Activated CD4-positive, alpha-beta T cell treated with anti-CD3 and anti-CD28 coated beads, Interleukin-2, amount 50 U/mL, for 4 hours (primary cell): ENCODE data around the gene ISOC2.
A peak's percentile ranks its signal among the peaks of the same experiment; 100 is the strongest.
"Not testable (repeated sequence)": the region's sequence is repeated elsewhere in the genome, so short reads cannot be mapped to it uniquely, and the experiment has no call there.

Experiments
- DNase-seq, 2 experiments: peaks; one replicate each; pipeline ENCODE4 v3.0.0-alpha.2; 2020

ISOC2 gene

DNA sequence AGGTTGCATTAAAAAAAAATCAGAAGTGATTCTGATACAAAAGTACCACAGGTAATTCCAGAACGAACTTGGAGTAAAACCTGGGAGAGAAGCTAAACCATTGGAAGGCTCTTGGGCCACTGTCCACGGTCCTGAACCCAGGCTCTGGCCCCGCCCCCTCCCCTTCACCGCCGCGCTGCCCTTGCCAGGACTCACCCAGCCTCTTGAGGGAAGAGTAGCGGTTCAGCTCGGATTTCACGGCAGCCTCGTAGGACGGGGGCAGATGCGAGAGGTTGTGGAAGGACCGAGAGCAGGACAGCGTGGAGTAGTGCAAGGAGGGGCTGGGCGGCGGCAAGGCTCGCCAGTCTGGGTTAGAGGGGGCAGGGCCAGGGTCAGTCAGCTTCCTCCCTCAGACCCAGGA lies 24.0 kb downstream of the ISOC2 start:
- DNase-seq: no peak

DNA sequence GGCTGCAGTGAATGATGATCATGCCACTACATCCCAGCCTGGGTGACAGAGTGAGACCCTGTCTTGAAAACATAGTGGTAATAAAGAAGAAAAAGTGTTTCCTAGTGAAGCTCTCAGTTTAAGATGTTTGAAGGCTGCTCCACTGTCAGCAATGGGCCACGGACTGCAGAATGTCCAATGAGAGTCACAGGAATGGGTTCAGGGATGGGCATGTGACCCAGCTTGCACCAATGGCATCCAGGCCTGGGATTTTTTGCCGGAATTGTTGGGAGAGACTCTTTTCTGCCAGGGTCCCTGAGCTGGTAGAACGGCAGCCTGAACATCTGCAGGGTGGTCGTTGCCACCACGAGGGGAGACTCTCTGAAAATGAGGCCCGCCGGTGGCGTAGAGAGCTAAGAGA lies 24.6 kb downstream of the ISOC2 start:
- no peak for DNase-seq

DNA sequence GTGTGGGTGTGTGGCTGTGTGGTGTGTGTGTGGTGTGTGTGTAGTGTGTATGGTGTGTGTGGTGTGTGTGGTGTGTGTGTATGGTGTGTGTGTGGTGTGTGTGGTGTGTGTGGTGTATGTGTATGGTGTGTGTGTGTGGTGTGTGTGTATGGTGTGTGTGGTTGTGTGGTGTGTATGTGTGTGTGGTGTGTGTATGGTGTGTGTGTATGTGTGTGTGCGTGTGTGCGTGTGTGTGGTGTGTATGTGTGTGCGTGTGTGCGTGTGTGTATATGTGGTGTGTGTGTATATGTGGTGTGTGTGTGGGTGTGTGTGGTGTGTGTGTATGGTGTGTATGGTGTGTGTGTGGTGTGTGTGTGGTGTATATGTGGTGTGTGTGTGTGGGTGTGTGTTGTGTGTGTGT lies 26.4 kb downstream of the ISOC2 start:
- no peak for DNase-seq

DNA sequence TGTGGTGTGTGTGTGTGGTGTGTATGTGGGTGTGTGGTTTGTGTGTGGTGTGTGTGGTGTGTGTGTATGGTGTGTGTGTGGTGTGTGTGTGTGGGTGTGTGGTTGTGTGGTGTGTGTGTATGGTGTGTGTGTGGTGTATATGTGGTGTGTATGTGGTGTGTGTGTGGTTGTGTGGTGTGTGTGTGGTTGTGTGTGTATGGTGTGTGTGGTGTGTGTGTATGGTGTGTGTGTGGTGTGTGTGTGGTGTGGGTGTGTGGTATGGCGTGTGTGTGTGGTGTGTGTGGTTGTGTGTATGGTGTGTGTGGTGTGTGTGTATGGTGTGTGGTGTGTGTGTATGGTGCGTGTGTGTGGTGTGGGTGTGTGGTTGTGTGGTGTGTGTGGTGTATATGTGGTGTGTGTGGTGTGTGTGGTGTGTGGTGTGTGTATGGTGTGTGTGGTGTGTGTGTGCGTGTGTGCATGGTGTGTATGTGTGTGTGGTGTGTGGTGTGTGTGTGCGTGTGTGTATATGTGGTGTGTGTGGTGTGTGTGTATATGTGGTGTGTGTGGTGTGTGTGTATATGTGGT lies 27.0 kb downstream of the ISOC2 start:
- no peak for DNase-seq

DNA sequence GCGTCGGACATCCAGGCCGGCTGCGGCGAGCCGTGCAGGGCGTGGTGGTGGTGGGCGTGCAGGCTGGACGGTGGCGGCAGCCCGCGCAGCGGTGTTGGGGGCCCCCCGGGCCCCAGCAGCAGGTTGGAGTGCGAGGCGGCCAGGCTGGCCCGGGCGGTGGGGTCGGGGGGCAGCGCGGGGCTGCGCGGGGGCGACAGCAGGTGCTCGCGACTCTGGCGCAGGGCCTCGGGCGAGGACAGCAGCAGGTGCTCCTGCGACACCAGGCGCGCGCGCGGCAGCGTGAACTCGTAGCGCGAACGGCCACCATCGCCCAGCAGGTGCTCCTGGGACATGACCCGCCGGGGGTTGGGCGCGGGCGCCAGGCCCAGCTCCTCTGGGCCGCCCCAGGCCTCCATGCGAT lies 28.1 kb downstream of the ISOC2 start:
- no peak for DNase-seq

DNA sequence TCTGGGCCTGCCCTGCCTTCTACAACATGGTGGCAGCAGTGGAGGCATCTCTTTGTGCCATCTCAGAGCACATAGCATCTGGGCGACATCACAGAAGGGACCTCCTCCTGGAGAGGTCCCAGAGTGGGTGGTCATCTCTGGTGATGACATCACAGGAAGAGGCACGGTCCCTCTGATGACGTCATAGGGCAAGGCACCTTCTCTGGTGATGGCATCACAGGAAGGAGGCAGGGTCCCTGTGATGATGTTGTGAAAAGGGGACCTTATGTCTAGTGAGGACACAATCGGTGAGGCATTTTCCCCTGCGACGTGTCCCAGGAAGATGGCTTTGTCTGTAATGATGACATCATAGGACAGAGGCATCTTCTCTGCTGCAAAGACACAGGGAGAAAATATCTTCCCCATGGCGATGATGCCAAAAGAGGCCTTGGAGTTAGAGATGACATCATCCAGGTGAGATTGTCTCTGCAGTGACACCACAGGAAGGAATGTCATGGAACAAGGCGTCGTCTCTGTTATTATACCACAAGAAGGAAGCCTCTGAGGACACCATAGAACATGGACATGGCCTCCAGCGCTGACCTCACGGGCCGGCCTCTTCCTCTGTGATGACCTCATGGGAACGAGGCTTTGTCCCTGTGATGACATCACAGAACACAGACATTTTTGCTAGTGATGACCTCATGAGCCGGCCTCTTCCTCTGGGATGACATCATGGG lies 29.0 kb downstream of the ISOC2 start:
- DNase-seq: no peak

DNA sequence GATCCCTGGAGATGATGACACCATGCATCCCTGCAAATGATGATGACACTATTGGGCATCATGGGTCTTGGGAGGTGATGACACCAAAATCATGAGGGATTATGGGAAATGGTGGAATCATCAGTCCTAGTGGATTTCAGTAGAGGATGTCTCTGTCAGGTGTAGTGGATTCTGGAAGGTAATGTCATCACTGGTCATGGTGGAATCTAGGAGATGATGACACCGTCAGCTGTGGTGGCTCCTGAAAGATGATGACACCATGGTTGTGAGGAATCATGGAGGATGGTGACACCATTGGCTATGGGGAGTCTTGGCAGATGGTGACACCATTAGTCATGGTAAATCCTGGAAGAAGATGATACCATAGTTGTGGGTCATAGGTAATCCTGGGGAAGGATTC lies 30.3 kb downstream of the ISOC2 start:
- DNase-seq: no peak

DNA sequence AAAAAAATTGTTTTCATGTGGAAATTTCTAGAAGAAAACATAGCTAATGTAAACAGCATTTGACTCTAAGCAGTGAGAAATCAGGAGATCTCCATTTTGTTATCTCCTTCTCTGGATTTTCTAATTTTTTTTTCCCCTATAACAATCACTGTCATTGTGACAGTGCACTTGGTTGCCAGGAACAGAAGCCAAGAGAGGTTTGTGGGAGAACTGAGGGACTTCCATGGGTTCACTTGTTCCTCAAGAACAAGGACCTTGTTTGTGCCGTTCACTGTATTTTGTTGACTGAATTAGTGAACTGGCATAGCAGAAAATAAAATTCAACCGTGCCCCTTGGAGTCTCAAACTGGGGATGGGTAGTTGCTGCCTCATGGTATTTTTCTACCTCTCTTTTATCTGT lies 35.4 kb downstream of the ISOC2 start:
- DNase-seq: no peak

DNA sequence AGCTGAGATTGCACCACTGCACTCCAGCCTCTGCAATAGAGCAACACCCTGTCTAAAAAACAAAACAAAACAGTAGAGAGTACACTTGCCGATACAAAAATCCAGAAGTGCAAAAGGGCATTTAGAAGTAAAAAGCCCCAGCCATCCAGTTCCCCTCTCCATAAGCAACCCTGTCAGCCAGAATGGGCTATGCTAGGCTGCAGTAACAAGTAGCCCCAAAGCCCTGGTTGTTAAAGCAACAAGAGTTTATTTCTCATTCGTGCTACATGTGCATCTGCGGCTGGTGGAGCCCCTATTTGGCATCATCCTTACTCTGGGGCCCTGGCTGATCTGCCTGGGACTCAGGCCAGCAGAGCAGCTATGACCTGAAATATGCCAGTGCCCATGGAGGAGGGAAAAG lies 36.9 kb downstream of the ISOC2 start:
- DNase-seq: no peak

DNA sequence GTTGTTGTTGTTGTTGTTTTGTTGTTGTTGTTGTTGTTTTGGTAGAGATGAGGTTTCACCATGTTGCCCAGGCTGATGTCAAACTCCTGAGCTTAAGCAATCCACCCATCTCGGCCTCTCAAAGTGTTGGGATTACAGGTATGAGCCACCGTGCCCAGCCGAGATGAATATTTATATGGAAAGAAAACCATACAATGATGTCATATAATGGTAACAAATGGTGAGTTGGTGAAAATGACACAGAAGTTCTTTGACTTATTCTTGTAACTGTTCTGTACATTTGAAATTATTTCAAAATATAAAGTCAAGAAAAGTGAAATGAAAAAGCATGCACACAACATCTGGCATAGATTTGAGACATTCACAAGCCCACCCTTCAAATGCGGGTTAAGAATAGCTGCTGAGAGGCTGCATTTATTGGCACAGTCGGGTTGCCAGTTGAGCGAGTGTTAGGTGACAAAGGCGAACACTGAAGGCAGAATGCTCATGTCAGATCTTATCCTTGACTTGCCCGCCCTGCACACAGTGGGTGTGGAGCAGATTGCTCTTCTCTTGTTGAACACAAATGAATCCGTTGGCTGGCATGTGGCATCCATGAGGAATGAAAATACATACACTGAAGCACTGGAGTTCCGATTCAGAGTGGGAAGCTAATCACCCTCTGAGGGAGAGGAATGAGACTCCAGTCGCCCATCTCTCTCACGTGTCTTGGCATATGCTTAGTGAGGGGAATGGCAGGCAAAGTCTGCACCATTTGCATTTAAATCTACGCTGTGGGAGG lies 38.0 kb downstream of the ISOC2 start:
- DNase-seq: no peak

DNA sequence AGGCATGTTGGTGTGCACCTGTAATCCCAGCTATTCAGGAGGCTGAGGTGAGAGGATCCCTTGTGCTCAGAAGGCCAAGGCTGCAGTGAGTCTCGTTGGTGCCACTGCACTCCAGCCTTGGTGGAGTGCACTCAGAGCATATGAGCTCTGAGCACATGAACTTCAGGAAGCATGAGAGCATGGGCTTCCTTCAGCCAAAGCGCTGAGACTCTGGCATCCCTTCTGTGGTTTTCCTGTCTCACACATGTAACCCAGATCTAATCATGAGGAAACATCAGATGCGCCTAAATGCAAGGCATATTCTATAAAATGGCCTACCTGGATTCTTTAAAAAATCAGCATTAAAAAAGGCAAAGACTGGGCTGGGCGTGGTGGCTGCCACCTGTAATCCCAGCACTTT lies 40.2 kb downstream of the ISOC2 start:
- peak in 1 of 2 experiments; percentile 11 for DNase-seq

DNA sequence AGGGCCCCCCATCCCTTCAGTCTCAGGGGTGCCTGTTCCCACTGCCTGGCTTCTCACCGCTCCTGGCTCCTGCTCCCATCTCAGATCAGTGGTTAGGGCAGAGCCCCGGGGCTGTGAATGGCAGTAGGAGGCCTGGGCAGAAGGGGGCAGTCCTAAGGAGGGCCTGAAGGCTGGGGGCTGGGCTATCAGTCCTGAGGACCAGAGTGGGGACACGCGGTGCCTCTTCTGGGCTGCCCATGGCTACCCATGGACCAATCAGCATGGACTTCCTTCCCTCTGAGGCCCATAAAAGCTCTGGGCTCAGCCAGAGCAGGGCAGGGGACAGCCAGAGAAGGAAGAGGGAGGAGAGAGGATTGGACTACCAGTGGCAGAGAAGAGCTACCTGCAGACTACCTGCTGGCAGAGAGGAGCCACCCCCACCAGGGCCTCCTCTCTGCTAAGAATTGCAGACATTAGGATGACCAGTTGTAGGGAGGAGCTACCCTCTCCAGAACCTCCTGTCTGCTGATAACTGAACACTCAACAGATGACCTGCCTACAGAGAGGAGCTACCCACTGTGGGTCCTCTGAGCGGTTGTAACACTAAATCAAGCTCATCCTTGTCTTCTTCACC lies 41.7 kb downstream of the ISOC2 start:
- DNase-seq: no peak

DNA sequence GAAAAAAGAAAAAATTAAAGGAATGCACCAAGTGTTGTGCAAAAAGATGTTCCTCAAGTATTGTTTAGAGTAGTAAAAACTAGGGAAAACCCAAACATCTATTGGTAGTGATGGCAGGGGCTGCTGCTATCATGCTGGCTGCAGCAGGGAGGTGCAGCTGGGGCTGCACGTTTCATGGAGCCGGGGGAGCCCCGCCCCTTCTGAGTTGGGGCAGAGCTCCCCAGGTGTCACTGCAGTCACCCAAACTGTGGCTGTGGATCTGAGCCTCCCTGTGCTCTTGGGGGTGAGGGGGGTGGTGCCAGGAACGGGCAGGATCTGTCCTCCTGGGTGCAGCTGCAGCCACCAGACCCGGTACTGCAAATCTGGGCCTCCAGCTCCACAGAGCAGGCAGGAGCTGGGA lies 42.3 kb downstream of the ISOC2 start:
- no peak for DNase-seq

DNA sequence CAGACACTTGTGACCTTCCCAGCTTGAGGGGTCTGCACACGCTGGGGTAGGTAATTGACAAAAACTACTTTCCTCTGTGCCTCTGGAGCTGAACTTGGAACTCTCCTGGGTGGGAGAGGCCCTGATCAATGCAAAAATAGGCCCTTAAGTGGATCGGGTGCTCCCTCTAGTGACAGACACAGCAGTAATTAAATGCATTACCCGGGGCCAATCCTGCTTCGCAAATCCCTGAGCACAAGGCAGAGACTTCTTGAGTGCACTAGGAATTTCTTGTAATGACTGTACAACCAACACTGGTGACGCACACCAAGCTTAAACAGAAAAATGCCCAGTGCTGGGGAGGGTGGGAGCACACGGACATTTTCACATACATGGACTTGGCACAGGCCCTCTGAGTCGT lies 43.3 kb downstream of the ISOC2 start:
- DNase-seq: peak; percentile 45 to 52

DNA sequence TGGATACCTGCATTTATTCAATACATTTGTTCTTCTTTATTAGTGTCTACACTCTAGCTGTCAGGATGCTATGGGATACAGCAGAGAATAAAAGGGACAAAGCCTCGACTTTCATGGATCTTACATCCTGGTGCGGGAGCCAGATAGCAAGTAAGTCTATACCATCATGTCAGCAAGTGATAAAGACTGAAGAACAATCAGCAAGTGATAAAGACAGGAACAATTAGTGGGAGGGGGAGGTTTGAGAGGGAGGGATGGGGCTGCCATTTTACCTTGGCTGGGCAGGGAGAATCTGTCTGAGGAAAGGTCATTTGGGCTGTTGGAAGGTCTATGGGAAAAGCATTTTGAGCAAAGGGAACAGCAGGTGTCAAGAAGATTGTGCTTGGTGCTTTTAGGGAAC lies 51.3 kb downstream of the ISOC2 start:
- DNase-seq: no peak

DNA sequence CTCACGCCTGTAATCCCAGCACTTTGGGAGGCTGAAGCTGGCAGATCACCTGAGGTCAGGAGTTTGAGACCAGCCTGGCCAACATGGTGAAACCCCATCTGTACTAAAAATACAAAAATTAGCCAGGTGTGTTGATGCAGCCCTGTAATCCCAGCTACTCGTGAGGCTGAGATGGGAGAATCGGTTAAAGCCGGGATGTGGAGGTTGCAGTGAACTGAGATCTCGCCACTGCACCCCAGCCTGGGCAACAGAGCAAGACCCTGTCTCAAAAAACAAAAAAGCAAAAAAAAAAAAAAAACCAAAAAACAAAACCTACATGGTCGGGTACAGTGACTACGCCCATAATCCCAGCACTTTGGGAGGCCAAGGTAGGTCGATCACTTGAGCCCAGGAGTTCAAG lies 52.3 kb downstream of the ISOC2 start:
- DNase-seq: not testable (repeated sequence)

DNA sequence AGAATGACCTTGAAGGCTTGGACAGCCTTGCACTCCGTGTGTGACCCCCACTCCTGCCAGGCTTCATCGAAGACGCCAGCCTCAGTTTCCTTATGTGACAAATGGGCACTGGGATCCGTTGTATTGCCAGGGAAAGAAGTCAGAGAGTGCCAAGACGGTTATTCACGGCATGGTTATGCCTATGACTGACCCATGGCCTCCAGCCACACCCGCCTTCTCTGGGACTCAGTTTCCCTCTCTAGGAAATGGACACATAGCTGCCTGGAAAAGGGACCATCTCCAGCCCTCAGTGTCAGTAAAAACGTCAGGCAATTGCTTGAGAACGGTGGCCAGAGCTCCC lies 52.9 kb downstream of the ISOC2 start:
- no peak for DNase-seq

DNA sequence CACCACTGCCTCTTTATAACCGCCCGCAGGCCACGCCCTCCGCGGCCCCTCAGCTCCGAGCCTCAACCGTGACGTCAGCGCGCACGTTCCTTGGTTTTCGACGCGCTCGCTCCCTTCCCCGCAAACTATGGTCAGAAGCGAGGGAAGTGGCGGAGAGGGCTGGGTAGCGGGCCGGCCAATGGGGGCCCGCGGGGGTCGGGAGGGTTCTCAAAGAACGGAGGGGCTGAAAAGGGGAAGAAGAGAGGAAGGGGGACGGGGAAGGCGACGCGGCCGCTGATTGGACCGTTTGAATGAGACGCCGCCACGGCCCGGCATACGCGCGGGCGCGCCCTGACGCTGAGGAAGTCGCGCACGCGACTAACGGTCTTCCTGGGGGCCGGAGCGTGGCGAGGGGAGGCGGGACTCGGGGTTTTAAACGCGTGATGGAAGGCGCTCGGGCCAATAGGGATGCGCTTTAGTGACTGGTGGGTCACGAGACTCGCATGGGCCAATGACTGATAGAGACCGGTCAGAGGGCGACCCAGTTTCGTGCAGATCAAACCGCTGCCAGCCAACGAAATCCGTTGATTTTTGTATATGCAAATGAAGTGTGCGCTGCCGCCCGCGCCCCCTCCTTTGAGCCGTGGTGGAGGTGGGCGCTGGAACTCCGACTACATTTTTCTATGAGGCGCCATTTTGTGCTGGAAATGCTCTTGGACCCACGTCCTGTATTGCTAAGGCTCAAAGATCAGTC lies 53.5 kb downstream of the ISOC2 start:
- peak; percentile 94 to 95 for DNase-seq

DNA sequence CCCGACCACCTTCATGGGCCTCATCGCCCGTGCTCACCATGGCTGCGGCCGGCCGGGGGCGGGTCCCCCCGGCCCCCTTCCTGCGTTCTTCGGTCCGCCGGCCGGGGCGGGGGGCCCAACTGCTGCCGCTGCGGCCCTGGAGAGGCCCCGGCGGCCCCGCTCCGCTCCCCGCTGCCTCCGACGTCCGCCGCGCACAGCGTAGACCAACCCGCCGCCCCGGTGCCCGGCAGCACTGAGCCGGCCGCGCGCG lies 54.0 kb downstream of the ISOC2 start, which contains the start of gene UBE2S:
Gene UBE2S (minus strand): TSS at position 239 of the 250 bp plus-strand sequence. CDS start 199 bp downstream, at position 40.
- DNase-seq: not testable (repeated sequence)

DNA sequence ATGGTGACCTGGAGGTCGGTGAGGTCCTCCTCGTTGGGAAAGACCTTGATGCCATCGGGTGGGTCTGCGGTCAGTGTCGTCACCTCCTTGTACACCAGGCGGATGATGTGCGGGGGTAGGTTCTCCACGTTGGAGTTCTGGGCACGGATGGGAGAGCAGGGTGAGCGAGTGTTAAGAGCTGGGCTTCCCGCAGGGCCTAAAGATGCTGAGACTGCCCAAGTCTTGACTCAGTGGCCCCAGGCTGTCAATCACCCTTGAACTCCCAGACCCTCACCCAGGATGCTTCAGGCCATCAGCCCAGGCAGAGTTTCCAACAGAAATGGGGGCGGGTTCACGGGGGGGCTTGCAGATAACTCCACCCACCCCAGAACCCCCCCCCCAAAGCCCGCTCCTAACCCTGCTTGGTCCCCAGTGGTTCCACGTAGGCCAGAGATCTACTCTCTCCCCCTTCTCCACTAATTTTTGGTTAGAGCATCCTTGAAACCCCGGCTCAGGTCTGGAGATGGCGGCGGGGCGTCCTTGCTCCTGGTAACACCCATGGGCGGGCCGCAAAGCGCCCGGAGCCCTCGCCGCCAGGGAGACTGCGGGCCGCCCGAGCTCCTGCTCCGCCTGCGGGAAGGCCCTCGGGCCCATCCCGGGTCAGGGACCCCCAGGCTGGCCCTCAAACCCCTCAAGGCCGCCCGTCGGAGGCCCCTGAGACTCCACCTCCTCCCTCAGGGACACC lies 54.5 kb downstream of the ISOC2 start:
- DNase-seq: peak in 1 of 2 experiments; percentile 13

DNA sequence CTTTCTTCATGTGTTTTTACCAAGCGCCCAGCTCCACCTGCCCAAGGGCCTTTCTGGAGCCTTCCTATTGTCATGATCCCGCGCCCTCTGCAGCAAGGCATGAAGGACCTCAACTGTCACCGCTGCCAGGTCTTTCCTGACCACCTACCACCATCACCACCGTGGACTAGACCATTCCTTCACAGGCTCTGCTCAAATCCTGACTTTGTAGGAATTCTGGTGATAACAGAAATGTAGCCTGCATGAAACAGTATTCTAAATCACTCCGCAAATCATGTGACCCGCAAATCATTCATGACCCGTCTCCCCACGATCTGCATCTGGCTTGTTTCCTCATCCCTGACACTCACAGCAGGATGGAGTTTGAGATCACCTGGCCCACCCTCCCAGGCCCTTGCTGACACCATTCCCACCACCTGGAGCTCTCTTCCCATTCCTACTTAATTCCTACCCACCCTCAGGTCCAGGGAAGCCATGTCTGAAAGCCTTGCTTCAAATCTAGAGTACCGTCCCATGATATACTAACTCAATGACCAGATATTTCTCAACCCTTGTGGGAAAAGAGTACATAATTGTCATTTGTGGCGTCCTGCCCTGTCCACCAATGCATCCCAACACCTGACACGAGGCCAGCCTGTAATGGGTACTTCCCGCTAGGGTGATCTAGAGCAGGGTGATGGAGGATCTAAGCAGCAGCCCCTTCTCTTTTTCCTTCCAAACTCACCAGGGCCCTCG lies 55.2 kb downstream of the ISOC2 start:
- no peak for DNase-seq

DNA sequence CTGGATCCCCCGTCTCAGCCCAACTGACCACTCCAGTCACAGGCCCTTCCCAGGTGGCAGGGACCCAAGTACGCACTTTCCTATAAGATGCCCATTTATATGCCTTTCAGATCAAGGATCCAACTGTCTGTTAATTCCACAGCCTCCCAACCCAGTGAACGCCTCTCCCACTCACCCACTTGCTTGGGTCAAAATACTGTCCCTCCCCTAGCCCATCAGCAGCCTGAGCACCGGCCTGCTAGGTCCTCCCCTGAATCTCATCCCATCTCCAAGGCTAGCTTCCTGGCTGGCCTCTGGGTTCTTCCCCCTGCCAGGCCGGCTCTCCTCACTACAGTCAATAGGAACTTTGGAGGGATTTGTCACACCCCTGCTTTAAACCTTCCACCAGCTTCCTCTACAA lies 55.8 kb downstream of the ISOC2 start:
- no peak for DNase-seq
